Erythroblast (primary cell): ENCODE data around the gene EIPR1.

Source experiments
- GATA1 ChIP-seq: IDR thresholded peaks from 2 replicates; pipeline ENCODE4 v1.6.1; 2011; ENCODE audit warnings: low read depth, mild to moderate bottlenecking, control low read depth, low read length, moderate library complexity
- POLR2A ChIP-seq: IDR thresholded peaks from 2 replicates; pipeline ENCODE4 v1.6.1; 2011; ENCODE audit warnings: mild to moderate bottlenecking, low read length

DNA sequence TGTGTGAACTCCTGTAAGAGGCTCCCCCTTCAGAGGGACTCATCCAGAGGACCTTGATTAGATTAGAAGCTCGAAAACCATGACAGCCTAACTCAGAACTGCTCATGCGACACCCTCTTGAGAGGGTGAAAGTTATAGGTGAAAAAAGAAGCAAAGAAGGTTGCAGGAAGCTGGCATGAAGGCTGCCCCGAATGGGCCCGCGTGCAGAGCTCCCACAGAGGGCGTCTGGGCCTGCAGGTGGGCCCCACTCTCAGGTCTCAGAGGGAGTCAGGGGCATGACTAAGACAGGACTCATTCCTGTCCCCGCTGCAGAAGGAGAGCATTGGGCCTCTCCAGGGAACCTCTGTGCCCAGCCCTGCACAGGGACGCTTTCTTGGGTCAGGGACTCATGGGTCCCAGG, 235.4 kb downstream of the EIPR1 start:
- TF ChIP-seq POLR2A = no peak
- no peak for TF ChIP-seq GATA1
